ENCODE results near the gene ALDH4A1.

Gene ALDH4A1

DNA sequence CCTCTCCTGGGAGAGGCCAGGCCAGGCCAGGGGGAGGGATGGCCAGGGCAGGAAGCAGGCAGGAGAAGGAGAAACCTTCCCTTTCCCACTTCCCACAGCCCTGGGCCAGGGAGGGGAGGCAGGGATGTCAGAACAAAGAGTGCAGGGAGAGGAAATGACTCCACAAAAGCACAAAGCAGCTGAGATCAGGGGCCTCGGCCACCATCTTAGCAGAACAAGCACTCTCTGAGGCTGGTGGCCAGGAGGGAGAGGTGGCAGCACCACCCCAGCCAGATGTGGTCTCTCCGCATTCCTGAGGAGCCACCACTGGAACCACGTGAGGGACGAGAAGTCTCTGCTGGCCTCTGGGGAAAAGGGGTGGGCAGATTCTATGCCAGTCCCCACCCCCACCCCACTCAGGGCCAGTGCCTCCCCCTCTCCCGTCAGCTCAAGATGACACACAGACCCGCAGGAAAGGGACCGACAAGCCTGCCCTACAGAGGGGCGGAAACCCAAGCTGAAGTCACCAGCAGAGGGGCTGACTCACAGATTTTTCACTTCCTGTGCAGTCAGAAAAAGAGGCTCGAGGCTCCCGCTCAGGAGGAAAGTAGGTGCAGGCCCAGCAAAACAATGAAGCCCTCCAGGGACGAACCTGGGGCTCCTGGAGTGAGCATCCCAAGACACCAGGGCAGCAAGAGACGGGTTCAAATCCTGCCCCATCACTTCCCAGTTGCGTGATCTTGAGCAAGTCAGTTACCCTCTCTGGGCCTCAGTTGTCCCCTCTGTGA, 24.1 kb upstream of the ALDH4A1 start:
- no peaks in the 10 kb centered on the region for H3K9me3 ChIP-seq (ENCODE audit: control insufficient read depth, low read length)
- peaks cover 30% of the 10 kb centered on the region for H3K4me1 ChIP-seq (ENCODE audit: control insufficient read depth, insufficient read depth, low read length)
- peak overlapping the region; percentile 41 for H3K9ac ChIP-seq (ENCODE audit: low read length)

DNA sequence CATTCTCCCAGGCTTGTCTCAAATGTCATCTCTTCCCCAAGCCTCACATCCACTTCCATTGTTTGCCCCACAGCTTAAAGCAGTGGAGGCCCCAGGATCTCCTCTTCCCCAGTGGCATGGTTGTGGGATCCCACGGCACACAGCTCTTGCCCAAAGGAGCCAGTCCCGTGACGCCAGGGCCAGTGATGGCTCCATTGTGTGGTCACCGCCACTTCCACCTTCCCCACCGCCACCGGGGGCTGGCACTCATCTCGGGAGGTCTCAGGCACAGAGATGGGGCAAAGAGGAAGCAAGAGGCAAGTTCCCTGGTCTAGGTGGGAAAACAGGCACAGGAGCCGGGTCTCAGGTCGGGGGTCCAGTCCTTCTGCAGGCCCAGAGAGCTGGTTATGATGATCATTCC, 22.9 kb upstream of the ALDH4A1 start:
- Histone ChIP-seq H3K4me1 (ENCODE audit: control insufficient read depth, insufficient read depth, low read length) (peaks cover 30% of the 10 kb centered on the region), H3K4me3 (ENCODE audit: low read length) (no peak overlapping the region), H3K36me3 (ENCODE audit: control insufficient read depth, insufficient read depth, low read length) (no peaks in the 10 kb centered on the region), H3K9me3 (ENCODE audit: control insufficient read depth, low read length) (no peaks in the 10 kb centered on the region), H3K27me3 (ENCODE audit: control insufficient read depth, insufficient read depth, low read length) (no peaks in the 10 kb centered on the region), H3K9ac (ENCODE audit: low read length) (no peak overlapping the region)

More for the DNA sequence above, 24.1 kb upstream of the ALDH4A1 start:
- H3K36me3 ChIP-seq (ENCODE audit: control insufficient read depth, insufficient read depth, low read length), result no peaks in the 10 kb centered on the region
- no peak overlapping the region for H3K4me3 ChIP-seq (ENCODE audit: low read length)
- no peaks in the 10 kb centered on the region for H3K27me3 ChIP-seq (ENCODE audit: control insufficient read depth, insufficient read depth, low read length)

GRCh38 chr1:18924221-18924691, 21.9 kb upstream of the ALDH4A1 start:
- H3K4me3 ChIP-seq (ENCODE audit: low read length), result no peak overlapping the region
- no peaks in the 10 kb centered on the region for H3K27me3 ChIP-seq (ENCODE audit: control insufficient read depth, insufficient read depth, low read length)
- no peak overlapping the region for H3K9ac ChIP-seq (ENCODE audit: low read length)
- H3K4me1 ChIP-seq (ENCODE audit: control insufficient read depth, insufficient read depth, low read length), result peaks cover 30% of the 10 kb centered on the region
- H3K36me3 ChIP-seq (ENCODE audit: control insufficient read depth, insufficient read depth, low read length), result no peaks in the 10 kb centered on the region
- no peaks in the 10 kb centered on the region for H3K9me3 ChIP-seq (ENCODE audit: control insufficient read depth, low read length)

DNA sequence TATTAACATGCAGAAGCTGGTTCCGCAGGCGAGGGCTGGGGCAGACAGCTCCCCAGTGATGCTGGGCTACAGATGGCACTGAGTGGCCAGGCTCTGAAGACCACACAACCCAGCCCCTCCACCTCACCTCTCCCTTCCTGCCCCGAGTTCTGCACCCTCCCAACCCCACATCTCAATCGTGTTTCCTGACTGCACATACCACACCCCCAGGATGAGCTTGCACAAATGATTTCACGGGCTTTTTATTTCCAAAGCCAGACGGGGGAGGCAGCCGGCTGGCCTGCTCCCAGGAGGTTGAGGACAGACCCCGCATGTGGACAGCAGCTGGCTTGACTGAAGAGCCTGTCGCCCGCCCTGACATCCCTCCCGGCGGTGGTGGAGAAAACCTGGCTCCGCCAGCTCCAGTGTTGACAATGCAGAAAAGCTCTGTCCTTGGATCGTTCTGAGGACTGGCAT, 21.4 kb upstream of the ALDH4A1 start:
- no peak overlapping the region for H3K9ac ChIP-seq (ENCODE audit: low read length)
- no peak overlapping the region for H3K4me3 ChIP-seq (ENCODE audit: low read length)
- no peaks in the 10 kb centered on the region for H3K9me3 ChIP-seq (ENCODE audit: control insufficient read depth, low read length)
- H3K36me3 ChIP-seq (ENCODE audit: control insufficient read depth, insufficient read depth, low read length), result no peaks in the 10 kb centered on the region
- no peaks in the 10 kb centered on the region for H3K27me3 ChIP-seq (ENCODE audit: control insufficient read depth, insufficient read depth, low read length)
- peaks cover 30% of the 10 kb centered on the region for H3K4me1 ChIP-seq (ENCODE audit: control insufficient read depth, insufficient read depth, low read length)

- Histone ChIP-seq H3K9me3 (ENCODE audit: control insufficient read depth, low read length) (no peaks in the 10 kb centered on the region), H3K4me3 (ENCODE audit: low read length) (no peak overlapping the region)
Observed at GRCh38 chr1:18922848-18923755, 20.7 kb upstream of the ALDH4A1 start.

GRCh38 chr1:18922319-18922726, 20.0 kb upstream of the ALDH4A1 start:
- H3K4me1 ChIP-seq (ENCODE audit: control insufficient read depth, insufficient read depth, low read length), result peaks cover 24% of the 10 kb centered on the region
- no peaks in the 10 kb centered on the region for H3K36me3 ChIP-seq (ENCODE audit: control insufficient read depth, insufficient read depth, low read length)
- H3K9me3 ChIP-seq (ENCODE audit: control insufficient read depth, low read length), result no peaks in the 10 kb centered on the region
- peak overlapping the region; percentile 44 for H3K9ac ChIP-seq (ENCODE audit: low read length)
- no peak overlapping the region for H3K4me3 ChIP-seq (ENCODE audit: low read length)
- no peaks in the 10 kb centered on the region for H3K27me3 ChIP-seq (ENCODE audit: control insufficient read depth, insufficient read depth, low read length)

More at GRCh38 chr1:18922848-18923755, 20.7 kb upstream of the ALDH4A1 start:
- Histone ChIP-seq H3K4me1 (ENCODE audit: control insufficient read depth, insufficient read depth, low read length) (peaks cover 30% of the 10 kb centered on the region), H3K36me3 (ENCODE audit: control insufficient read depth, insufficient read depth, low read length) (no peaks in the 10 kb centered on the region), H3K9ac (ENCODE audit: low read length) (peak overlapping the region; percentile 44), H3K27me3 (ENCODE audit: control insufficient read depth, insufficient read depth, low read length) (no peaks in the 10 kb centered on the region)

DNA sequence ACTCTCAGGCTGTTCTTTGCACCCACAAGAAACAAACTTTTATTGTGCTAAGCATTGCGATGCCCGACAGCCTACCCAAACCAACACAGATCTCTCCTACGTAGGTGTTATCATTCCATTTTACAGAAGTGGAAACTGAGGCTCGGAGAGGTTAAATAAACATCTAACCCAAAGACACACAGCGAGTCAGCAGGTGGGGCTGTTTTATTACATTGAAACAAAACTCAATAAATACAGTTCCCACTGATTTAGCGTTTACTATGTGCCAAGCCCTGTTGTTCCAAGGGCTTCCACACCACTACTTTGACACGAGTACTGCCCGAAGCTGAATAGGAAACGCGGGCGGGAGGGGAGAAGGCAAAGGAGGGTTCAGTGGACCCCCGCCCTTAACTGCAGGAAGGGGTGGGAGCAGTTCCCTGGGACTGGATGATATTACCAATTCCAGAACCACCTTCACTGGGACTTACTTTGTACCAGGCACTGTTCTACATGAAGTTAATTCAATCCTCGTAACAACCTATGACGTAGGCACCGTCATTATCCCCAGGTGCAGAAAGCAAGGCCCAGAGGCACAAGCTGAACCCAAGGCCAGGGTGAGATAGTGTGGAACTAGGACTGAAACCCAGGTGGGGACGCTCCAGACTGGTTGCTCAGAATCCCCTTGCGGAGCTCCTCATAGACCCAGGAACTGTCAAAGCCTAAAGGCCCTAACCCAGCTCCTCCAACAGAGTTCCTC, 19.3 kb upstream of the ALDH4A1 start:
- Histone ChIP-seq H3K4me3 (ENCODE audit: low read length) (no peak overlapping the region), H3K27me3 (ENCODE audit: control insufficient read depth, insufficient read depth, low read length) (no peaks in the 10 kb centered on the region), H3K36me3 (ENCODE audit: control insufficient read depth, insufficient read depth, low read length) (no peaks in the 10 kb centered on the region), H3K9me3 (ENCODE audit: control insufficient read depth, low read length) (no peaks in the 10 kb centered on the region), H3K4me1 (ENCODE audit: control insufficient read depth, insufficient read depth, low read length) (peaks cover 18% of the 10 kb centered on the region), H3K9ac (ENCODE audit: low read length) (no peak overlapping the region)

DNA sequence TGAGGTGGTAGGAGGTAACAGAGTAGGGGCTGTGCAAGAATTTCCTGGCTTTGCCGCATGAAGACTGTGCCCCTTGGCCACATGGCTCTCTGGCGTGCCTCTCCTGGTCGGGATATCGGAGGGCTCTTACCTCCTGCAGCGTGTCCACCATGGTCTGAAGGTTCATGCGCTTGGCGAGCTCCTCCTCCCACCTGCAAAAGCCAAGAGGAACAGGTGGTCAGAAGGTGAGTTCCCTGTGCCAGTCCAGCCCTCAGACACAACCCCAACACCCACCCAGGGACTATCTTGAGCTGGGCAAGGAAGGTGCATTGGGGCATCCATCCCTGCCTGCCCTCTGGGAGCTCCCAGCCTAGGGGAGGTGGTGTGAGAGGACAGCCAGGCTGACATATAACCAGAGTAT, 18.6 kb upstream of the ALDH4A1 start:
- Histone ChIP-seq H3K9ac (ENCODE audit: low read length) (no peak overlapping the region), H3K27me3 (ENCODE audit: control insufficient read depth, insufficient read depth, low read length) (no peaks in the 10 kb centered on the region), H3K9me3 (ENCODE audit: control insufficient read depth, low read length) (no peaks in the 10 kb centered on the region), H3K4me1 (ENCODE audit: control insufficient read depth, insufficient read depth, low read length) (peaks cover 13% of the 10 kb centered on the region), H3K4me3 (ENCODE audit: low read length) (no peak overlapping the region), H3K36me3 (ENCODE audit: control insufficient read depth, insufficient read depth, low read length) (no peaks in the 10 kb centered on the region)

DNA sequence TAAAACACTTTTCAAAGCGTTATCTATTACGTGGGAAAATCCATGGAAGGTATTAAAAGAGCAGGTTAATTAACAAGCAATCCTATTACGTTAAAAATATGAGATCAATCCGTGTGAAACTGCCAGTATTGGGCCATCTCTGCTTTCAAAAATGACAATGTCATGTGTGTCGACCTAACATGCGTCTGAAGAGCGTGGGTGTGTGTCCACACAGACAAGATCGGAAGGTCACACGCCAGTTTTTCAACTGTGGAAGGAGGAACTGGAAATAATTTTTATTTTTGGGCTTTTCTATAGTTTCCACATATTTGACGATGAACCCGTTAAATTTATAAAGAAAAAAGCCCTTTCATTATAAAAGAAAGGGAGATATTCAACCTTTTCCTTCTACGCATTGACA, 17.6 kb upstream of the ALDH4A1 start:
- H3K9me3 ChIP-seq (ENCODE audit: control insufficient read depth, low read length), result no peaks in the 10 kb centered on the region
- no peaks in the 10 kb centered on the region for H3K36me3 ChIP-seq (ENCODE audit: control insufficient read depth, insufficient read depth, low read length)
- no peak overlapping the region for H3K4me3 ChIP-seq (ENCODE audit: low read length)
- H3K9ac ChIP-seq (ENCODE audit: low read length), result no peak overlapping the region
- H3K27me3 ChIP-seq (ENCODE audit: control insufficient read depth, insufficient read depth, low read length), result no peaks in the 10 kb centered on the region
- peaks cover 15% of the 10 kb centered on the region for H3K4me1 ChIP-seq (ENCODE audit: control insufficient read depth, insufficient read depth, low read length)

DNA sequence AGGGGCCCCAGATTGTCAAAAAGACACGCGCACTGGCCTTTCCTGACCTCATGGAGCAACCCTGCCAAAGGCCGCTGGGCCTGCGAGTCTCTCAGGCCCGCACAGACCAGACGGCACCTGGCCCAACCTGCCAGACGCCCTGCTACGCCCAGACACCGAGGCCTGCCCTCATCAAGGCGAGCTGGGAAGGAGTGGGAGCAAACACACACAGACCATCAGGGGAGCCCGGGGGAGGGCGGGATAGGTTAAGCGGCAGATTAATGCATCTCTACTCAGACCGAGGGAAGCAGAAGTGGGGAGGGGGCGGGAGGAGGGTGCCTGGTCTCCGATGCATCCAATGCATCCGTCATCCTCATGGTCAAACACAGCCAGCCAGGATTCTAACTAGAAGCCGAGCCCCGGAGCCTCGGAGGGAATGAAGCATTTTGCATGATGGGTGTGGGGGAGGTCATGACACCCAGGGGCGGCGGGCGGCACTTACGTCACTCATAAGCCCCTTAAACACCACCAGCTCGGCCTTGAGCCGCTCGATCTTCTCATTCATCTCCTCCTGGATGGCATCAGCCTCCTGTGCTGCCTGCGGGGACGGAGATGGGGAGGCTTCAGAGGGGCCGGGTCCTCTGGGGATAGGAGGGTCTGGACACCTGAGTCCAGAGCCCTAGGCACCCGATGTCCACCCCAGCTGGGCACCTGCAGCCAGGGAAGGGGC, 17.0 kb upstream of the ALDH4A1 start:
- Histone ChIP-seq H3K36me3 (ENCODE audit: control insufficient read depth, insufficient read depth, low read length) (no peaks in the 10 kb centered on the region), H3K4me1 (ENCODE audit: control insufficient read depth, insufficient read depth, low read length) (peaks cover 17% of the 10 kb centered on the region), H3K27me3 (ENCODE audit: control insufficient read depth, insufficient read depth, low read length) (no peaks in the 10 kb centered on the region), H3K4me3 (ENCODE audit: low read length) (no peak overlapping the region), H3K9me3 (ENCODE audit: control insufficient read depth, low read length) (no peaks in the 10 kb centered on the region), H3K9ac (ENCODE audit: low read length) (no peak overlapping the region)

DNA sequence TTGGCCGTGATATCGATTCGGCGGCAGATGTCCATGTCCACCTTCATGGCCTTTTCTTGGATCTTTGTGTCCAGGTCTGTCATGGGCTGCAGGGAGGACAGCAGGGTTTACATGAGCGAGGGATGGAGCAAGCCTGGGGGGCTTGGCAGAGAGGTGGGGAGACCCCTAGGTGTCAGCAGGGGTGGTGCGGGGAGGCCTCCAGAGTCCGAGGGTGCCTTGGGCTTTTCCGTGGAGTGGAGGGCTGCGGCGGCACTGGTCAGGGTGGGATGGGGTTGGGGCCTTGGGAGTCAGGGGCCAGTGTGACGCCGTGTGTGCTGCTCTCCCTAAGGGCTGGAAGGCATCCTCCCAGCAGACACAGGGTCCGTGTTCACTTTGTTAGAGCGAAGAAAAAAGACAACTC, 16.1 kb upstream of the ALDH4A1 start:
- Histone ChIP-seq H3K9me3 (ENCODE audit: control insufficient read depth, low read length) (no peaks in the 10 kb centered on the region), H3K4me3 (ENCODE audit: low read length) (no peak overlapping the region), H3K9ac (ENCODE audit: low read length) (no peak overlapping the region), H3K27me3 (ENCODE audit: control insufficient read depth, insufficient read depth, low read length) (no peaks in the 10 kb centered on the region), H3K4me1 (ENCODE audit: control insufficient read depth, insufficient read depth, low read length) (peaks cover 17% of the 10 kb centered on the region), H3K36me3 (ENCODE audit: control insufficient read depth, insufficient read depth, low read length) (no peaks in the 10 kb centered on the region)

Data from mucosa of stomach (tissue), 1 donor.